Urothelium cell line (cell line): ENCODE results near the gene CLTC.
A peak's percentile ranks its signal among the peaks of the same experiment; 100 is the strongest.
"Not testable (repeated sequence)": the region's sequence is repeated elsewhere in the genome, so short reads cannot be mapped to it uniquely, and the experiment has no call there.

Experiments used
- DNase-seq: peaks from one replicate; pipeline ENCODE4 v3.0.0; 2011; ENCODE audit warnings: low spot score, mixed read lengths
- FAIRE-seq: peaks from 2 replicates; lab custom pipeline; 2011; peaks lifted over from hg19 to GRCh38; lab: Jason Lieb, UNC

Gene CLTC

DNA sequence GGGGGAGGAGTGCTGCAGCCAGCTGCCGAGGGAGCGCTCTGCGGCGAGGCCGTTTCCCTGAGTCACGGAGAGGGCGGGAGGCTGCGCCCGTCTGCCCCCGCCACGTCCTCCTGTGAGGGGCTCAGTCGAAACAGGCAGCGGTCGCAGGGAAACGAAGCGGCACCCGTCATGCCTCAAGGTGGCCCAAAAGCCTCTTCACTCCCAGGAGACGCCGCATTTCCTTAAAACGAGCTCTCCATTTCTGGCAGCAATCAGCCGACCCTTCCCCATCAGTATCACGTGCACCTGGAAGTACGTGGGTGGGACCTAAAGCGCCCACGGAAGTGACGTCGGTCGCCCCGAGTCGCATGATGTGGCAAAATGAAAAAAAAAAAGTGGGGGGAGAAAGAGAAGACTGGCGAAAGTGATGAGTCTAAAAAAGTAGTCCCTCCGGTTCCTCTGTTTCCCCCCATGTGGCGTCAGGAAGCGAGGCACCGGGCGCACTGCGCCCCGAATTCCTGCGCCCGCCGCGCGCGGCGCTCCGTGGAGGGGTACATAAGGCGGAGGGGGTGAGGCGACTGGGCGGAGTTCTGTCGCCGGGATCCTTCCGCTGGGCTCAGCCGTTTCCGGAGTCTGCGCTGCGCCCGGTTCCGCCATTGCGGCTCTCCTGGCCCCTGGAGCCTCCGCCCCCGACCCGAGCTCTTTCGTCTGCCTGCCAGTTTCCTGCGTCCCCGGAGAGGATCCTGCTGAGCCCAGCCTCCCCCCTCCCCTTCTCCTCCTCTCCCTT is at the start of gene CLTC:
Gene CLTC (plus strand): TSS at position 598 of the 766 bp plus-strand sequence. CDS start 237 bp downstream, outside the sequence.
- DNase-seq = peak; percentile 99
- FAIRE-seq = peak; percentile 94

DNA sequence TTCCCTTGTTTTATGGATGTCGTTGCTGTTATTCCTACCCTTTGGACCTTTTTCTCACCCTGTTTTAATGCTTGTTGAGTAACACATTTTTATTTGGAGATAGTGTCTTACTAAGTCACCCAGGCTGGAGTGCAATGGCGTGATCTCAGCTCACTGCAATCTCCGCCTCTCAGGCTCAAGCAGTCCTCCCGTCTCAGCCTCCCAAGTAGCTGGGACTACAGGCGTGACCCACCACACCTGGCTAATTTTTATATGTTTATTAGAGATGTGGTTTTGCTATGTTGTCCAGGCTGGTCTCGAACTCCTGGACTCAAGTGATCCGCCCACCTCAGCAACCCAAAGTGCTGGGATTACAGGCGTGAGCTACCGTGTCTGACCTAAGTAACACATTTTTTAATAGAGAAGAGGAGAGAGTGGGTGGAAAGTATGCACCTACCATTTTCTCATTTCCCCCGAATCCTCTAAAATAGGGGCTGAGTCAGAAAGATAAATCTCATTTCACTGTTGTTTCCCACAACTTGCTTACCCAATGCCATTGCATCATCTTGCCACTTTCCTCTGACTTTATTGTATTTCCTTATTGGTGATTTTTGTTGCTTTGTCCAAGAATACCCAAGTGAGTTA is 47.3 kb upstream of the CLTC start:
- FAIRE-seq = peak; percentile 89
- DNase-seq = no peak

DNA sequence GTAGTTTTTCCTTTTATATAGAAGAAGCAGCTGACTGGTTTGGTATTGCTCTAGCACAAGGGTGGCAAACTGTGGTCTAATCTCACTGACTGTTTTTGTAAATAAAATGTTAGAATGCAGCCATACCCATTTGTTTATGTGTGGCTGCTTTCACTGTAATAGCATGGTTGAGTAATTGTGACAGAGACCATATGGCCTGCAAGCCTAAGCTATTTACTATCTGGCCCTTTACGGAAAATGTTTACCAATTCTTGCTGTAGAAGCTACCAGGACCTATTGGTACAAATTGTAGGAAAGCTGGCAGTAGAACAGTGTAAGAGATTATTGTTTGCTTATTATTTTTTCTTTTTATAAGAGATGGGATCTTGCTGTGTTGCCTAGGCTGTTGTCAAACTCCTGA is 35.5 kb upstream of the CLTC start:
- peak; percentile 86 for FAIRE-seq
- DNase-seq = not testable (repeated sequence)

DNA sequence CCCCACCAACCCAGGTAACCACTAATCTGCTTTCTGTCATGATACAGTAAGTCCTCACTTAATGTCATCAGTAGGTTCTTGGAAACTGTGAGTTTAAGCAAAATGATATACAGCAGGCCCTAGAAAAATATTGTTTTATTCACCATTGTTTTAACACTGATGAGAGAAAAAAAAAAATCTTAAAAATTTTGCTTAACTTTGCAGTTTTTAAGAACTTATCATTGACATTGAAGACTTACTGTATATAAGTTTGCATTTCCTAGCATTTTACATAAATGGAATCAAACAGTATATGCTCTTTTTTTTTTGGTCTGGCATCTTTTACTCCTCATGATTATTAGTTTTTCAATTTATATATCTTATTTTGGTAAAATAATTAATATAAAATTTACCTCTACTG is 19.5 kb upstream of the CLTC start:
- no peak for FAIRE-seq
- DNase-seq = no peak

DNA sequence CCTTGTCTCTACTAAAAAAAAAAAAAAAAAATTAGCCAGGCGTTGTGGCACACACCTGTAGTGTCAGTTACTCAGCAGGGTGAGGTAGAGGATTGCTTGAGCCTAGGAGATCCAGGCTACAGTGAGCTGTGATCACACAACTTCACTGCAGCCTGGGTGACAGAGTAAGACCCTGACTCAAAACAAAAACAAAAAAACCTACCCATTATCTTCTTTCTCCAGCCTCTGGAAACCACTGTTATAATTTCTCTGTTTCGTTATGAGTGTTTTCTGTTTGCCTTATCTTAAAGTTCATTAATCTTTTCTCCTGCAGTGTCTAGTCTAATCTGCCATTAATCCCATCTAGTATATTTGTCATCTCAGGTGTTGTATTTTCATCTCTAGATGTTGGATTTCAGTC is 18.6 kb upstream of the CLTC start:
- FAIRE-seq (no peak), DNase-seq (no peak)

DNA sequence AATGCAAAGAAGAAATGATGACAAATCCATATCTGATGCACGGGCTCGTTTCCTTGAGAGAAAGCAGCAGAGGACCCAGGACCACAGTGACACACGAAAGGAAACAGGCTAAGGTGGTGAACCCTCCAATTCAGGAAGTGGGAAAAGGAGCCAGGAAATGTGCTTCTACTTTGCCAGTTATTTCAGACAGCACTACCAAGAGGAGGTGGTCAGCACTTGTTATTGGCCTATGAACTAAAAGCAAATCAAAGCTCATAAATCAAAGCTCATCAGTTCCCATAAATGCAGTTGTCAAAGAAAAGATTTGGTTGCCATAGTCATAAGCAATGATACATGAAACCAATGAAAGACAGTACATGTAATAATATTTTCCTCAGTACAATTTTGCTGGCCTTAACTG is 12.6 kb upstream of the CLTC start:
- no peak for FAIRE-seq

DNA sequence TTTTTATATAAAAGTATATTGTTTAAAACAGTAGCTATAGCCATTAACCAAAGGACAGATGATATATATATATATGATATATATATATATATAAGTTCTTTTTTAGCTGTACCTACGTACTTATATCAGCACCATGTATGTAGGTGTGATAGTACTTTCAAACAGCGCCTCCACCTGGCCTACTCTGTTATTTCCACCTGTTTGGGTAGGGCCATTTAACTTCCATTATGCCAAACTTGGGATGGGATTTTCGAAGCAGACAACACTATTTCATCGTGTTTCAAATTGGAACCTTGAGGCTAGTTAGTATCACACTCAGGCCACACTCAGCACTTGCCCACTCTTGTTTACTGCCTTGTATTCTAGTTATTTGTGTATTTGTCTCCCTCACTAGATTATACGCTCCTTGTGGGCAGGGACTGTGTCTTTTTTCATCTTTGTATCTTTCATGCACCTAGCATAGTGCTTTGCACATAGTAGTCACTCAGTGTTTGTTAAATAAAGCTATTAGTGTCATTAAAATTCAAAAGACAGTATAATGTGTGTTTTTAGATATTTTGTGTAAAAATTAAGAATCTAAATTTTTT is 11.8 kb upstream of the CLTC start:
- no peak for DNase-seq

More for the DNA sequence above, 12.6 kb upstream of the CLTC start:
- DNase-seq = no peak

DNA sequence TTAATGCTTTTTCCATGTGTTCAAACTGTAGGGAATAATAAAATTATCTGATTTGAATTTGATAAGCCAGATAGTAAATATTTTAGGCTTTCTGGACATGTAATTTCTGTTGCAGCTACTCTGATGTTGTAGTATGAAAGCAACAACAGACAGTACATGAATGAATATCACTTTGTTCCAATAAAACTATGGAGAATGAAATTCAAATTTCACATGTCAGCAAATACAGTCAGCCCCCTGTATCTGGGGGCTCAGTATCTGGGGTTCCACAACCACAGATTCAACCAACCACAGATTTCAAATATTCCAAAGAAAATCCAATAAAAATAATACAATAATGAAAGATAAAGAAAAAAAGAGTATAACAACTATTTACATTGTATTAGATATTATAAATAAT is 8.2 kb upstream of the CLTC start:
- DNase-seq (no peak), FAIRE-seq (no peak)

More for the DNA sequence above, 11.8 kb upstream of the CLTC start:
- no peak for FAIRE-seq

DNA sequence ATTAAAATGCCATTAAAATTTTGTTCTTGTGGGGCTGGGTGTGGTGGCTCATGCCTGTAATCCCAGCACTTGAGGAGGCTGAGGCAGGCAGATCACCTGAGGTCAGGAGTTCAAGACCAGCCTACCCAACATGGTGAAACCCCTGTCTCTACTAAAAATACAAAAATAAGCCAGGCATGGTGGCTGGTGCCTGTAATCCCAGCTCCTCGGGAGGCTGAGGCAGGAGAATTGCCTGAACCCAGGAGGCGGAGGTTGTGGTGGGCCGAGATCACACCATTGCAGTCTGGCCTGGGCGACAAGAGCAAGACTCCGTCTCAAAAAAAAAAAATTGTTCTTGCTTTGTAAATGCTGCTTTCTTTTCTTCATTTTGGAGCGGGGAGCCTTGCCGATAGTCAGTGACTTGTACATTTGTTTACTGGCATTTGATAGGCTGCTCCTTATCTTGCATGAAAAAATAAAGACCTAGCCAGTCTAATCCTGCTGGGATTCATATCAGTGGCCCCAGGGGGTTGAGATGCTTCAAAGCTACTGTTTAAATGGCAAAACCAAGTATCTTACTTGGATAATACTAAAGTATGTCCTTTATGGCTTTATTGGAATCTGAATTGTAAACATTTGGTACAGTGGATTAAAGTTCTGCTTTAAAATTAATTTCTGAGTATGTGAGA is 3.3 kb upstream of the CLTC start:
- FAIRE-seq (no peak), DNase-seq (no peak)

DNA sequence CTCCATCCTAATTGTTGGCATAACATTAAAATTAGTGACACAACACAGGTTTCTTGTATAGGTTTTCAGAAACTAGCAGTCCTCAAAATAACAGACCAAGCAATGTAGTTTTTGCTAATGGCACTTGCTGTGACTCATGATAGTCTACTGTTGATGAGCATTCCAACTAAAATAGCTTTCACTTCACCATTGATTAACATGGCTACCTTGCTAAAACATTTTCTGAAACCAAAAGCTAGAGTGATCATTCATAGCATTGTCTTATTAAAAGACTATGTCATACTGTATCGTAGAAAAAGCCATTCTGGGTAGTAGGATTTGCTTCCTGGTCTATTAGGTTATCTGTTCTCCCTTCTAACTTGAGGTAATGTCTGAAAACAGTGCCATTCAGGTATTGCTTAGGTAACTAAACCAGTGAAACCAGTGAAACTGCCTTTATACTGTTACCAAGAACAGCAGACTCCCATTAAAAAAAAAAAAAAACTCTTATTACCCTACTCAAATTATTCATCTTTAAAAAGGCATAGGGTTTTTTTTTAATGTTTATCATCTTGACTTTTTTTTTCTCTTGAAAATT is 2.5 kb upstream of the CLTC start:
- DNase-seq = no peak
- peak; percentile 27 for FAIRE-seq

DNA sequence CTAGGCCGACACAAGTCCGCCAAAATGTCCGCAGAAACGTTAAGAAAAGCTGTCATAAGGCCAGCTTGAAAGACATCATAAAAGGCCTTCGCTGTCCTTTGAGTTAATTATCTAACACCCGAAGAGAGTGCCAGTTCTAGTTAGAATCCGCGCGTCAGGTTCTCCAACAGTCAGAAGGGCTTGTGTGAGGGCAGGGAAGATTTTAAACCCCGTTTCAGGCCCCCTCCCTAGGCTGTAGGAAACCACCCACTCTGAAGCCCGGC is 729 bp upstream of the CLTC start:
- DNase-seq = no peak
- no peak for FAIRE-seq

DNA sequence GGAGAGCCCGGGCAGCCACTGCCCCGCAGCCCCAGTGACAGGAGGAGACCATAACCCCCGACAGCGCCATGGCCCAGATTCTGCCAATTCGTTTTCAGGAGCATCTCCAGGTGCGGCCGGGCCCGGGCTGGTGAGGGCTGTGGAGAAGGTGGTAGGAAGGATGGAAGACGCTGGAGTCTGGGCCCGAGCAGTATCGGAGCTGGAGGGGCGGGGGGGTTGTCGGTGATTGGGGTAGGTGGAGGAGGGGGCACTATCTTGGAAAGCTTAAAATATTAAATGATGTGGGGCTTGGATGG is 317 bp downstream of the CLTC start:
- no peak for DNase-seq
- FAIRE-seq = no peak

DNA sequence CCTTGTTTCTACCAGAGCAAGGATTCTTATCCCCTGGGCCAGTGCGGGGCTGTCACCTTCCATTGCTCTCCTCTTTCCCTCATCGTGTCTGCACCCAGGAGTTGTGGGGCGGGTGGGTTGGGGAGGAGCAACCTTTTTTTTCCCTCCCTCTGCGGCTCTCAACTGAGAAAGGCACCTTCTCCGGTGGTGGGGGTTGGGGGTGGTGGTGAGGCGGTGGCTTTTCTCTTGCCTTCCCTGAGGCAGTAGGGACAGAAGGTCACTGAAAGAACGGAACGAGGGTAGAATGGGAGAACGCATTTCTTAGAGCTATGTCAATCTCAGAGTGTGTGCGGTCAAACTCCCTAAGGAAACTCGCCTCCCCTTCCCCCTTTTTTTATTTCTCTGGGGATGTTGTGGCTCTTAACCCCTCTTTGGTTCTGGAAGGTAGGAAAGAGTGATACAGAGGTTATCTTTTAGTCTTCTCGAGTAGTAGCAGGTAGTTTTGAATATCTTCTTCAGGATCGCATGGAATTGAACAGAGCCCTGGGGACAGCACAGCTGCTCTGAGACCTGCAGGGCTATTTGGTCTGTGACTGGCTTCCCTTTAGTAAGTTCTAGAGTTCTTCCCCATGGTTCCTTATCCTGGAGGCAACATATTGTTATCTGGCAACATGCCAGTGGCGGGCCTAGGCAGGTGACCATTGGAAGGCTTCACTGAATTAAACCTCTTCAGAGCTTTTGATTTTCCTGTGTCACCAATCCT is 994 bp downstream of the CLTC start:
- no peak for FAIRE-seq

DNA sequence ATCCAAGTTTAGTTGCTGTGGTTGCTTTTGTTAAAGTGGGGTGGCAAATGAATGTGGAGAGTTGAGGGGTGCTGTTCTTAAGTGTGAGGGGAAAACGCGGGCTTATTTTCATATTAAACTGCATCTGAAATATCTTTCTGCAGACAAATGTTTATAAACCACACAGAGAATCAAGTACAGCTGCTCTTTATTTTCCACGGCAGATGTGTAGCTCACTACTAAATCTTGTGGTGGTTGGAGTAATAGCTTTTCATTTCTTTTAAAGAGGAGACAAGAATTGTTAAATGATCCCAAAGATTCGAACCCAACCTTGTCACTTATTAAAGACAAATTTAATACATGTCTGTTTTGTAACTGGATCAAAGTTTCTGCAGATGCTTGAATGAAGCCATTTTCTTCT is 2.1 kb downstream of the CLTC start:
- DNase-seq (no peak), FAIRE-seq (no peak)

More for the DNA sequence above, 994 bp downstream of the CLTC start:
- DNase-seq = peak; percentile 83

DNA sequence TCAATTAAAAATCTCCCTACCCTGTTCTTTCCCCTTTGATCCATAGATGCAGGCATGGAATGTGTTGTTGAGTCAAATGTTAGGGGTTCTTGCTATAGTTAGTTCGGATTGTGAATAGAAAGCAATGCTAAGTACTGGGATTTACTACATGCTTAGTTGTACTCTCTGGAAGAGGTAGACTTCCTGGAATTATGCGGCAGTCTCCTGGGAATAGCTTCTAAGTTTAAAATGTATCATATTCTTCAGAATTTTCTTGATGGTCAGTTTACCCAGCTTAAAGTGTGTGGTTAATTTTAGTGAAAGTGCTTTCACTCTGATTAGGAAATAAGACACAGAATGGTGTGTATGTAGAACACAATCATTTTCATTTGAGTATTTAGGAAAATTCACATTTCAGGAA is 3.5 kb downstream of the CLTC start:
- FAIRE-seq (no peak), DNase-seq (no peak)

DNA sequence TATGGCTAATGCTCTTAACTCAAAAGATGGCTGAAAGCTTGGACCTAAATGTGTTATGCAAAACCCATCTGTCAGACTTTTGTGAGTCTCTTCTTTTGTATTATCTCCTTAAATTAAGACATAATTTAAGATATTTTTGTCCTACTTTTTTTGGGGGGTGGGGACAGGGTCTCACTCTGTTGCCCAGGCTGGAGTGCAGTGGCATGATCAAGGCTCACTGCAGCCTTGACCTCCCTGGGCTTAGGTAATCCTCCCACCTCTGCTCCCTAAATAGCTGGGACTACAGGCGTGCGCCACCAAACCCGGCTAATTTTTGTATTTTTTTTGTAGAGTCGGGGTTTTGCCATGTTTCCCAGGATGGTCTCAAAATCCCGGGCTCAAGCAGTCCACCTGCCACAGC is 7.1 kb downstream of the CLTC start:
- DNase-seq (no peak), FAIRE-seq (no peak)

DNA sequence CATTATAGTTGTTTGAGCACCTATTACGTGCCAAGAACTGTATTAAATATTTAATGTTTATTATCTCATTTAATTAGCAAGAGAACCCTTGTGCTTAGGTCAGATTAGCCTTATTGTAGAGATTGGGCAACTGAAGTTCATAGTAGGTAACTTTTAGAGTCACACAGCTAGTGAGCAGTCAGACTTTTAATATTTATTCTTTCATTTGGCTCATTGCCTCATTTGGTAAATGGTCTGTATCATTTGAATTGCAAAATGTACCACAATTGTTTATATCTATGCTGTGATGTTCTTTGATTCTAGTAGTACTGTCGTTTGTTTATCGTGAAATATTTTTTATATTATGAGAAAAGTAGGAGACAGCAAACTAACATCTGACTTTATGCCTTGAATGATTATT is 7.6 kb downstream of the CLTC start:
- no peak for DNase-seq
- no peak for FAIRE-seq

DNA sequence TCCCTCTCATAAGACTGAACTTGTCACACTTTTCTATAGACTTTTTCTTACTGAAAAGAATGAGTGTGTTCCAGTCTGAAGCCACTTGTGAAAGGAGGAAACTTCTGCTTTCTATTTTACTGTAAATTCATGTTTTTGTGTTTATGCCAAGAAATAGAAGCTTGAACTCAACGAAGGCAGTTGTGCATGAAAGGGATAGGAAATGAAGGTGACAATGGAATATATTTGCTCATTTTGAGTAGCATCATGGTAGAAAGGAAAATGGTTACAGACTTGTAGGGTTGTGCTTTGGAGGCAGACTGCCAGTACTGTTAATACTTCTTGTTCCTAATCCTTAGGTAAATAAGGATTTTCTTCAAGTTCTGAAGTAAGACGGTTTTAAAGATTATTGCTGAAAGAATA is 8.1 kb downstream of the CLTC start:
- FAIRE-seq (no peak), DNase-seq (no peak)

DNA sequence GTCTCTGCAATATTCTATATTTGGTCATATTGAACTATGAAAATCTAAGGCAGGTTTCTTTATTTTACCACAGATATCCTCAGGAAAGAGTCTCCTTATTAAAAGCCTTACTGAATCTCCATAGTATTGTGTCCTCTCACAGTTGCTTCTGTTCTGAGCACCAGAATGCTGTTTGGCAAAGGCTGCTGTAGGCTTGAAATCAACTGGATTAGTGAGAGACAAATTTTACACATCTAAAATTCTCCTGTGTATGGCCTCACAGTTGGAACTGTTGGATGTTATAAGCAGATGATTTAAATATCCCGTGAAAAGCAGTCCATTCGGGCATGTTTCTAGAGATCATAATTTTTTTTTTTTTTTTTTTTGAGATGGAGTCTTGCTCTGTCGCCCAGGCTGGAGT is 9.5 kb downstream of the CLTC start:
- no peak for FAIRE-seq
- DNase-seq = no peak

DNA sequence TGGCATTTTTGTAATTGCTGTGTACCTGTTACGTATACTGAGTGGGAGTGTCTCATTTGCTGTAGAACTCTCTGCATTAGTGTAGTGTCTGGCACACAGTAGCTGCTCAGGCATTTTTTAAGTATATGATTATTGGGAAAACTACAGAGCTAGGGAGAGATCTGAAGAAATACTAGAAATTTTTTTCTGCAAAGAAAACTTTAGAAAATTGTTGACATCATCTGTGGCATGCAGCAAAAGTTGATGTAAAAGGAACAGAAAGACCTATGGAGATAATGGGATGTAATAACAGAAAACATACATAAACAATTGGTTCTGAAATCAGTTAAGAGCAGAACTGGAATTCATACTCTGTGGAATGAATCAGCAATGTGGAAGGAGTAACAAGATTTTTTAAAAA is 11.6 kb downstream of the CLTC start:
- DNase-seq = no peak
- no peak for FAIRE-seq

DNA sequence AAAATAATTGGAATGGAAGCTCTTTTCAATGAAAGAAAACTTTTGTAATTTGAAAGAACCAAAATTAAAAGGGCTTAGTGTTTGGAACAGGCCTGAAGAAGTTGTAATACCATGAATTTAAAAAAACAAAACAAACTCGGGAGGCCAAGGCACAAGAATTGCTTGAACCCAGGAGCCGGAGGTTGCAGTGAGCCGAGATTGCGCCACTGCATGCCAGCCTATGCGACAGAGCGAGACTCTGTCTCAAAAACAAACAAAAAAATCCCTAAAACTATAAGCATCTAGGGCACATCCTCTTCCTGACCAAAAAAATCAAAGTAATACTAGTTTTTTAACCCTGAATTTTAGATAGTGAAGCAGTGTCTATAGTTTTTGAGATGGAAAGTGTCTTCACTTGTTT is 12.7 kb downstream of the CLTC start:
- no peak for DNase-seq

More for the DNA sequence above, 12.7 kb downstream of the CLTC start:
- no peak for FAIRE-seq
